Central memory CD8-positive, alpha-beta T cell (primary cell): ENCODE data around the gene ETFB.
A peak's percentile ranks its signal among the peaks of the same experiment; 100 is the strongest.

Experiments
- ATAC-seq: fragments of 150-1000 bp; cut with Tn5 transposase; replicated peaks from 2 replicates; pipeline ENCODE4 v1.10.0; 2022; ENCODE audit warnings: mild to moderate bottlenecking, moderate FRiP score, moderate number of reproducible peaks; ENCODE audit not compliant: poor library complexity, severe bottlenecking; ENCODE audit errors: extremely low read depth
- DNase-seq, 2 donors: peaks; one replicate each; pipeline ENCODE4 v3.0.0; 2021; ENCODE audit warnings: low spot score in 2 of 2
- H3K27ac Mint-ChIP-seq: one replicate; pipeline ENCODE4 v1.8.0; 2022; ENCODE audit warnings: low read depth, mild to moderate bottlenecking, moderate library complexity, mixed read lengths
- H3K27me3 Mint-ChIP-seq: one replicate; pipeline ENCODE4 v1.8.0; 2022; ENCODE audit warnings: mixed read lengths
- H3K36me3 Mint-ChIP-seq: one replicate; pipeline ENCODE4 v1.8.0; 2022; ENCODE audit warnings: mild to moderate bottlenecking, moderate library complexity, mixed read lengths; ENCODE audit not compliant: insufficient read depth
- H3K4me1 Mint-ChIP-seq: one replicate; pipeline ENCODE4 v1.8.0; 2022; ENCODE audit warnings: mixed read lengths
- H3K4me3 Mint-ChIP-seq: one replicate; pipeline ENCODE4 v1.8.0; 2022; ENCODE audit warnings: mild to moderate bottlenecking, moderate library complexity, mixed read lengths
- H3K9me3 Mint-ChIP-seq: one replicate; pipeline ENCODE4 v1.8.0; 2022; ENCODE audit warnings: mixed read lengths

The ETFB gene

DNA sequence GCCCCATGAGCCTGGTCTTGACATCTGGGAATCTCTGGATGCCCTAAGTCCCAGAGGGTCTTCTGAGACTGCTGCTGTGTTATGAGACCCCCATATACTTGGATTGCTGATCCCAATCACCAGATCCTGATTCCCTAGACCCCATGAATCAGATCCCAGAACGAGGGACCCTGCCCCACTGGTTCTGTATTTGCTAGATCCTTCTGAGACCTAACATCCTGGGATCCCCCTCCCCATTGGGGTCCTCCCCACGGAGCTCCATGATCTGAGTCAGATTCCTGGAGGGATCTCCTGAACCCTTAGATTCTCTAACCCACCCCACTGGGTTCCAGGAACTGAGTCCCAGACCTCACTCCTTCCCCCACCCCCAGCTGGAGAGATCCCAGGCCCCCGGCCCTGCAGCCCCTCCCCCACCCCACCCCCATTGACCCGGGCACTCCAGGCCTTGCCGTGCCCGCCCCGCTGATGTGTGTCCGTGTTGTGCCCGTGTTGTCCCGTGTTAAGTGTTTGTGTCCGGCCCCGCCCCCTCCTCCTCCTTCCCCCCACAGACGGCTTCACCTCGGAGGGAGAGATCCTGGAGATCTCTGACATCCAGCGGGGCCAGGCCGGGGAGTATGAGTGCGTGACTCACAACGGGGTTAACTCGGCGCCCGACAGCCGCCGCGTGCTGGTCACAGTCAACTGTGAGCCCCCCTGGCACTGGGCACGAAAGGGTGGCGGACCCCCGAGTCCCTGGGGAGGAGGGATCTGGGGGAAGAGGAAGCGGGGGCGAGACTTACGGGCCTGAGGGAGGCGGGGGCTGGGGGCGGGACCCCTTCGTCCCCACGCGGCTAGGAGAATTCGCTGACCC lies 39.7 kb downstream of the ETFB start:
- ATAC-seq (no peak), DNase-seq (no peak)
- Mint-ChIP-seq H3K4me1 (no peaks in the 10 kb centered on the region), H3K9me3 (no peaks in the 10 kb centered on the region), H3K4me3 (no peak overlapping the region), H3K27ac (no peak overlapping the region), H3K36me3 (peaks cover 2% of the 10 kb centered on the region), H3K27me3 (peaks cover 83% of the 10 kb centered on the region)

DNA sequence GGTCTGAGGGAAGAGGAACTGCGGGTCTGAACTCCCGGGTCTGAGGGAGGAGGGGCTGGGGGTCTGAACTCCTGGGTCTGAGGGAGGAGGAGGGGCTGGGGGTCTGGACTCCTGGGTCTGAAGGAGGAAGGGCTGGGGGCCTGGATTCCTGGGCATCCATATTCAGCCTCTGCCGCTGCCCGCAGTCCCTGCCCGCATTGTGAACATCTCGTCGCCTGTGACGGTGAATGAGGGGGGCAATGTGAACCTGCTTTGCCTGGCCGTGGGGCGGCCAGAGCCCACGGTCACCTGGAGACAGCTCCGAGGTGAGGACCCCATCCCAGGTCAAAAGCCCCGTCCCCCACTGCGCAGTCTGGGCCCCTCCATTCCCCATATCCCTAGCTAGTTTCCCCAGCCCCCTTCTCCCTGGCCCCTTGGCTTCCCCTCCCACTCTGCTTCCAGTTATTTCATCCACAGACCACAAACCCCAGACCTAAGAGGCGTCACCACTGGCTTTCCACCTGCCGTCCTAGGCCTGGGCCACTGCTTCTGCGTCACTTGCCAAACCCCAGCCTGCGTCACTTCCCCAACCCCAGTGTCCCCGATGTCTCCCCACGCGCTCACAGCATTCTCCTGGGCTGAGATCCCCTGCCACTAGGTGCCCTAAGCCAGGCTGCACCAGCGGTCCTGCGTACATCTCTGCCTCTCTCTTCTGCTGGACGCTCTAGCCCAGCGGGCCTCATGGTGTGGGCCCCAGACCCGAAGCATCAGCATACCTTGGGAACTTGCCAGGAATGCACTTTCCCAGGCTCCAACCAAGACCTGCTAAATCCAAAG lies 40.8 kb downstream of the ETFB start:
- Mint-ChIP-seq H3K27ac (no peak overlapping the region), H3K4me1 (no peaks in the 10 kb centered on the region), H3K4me3 (no peak overlapping the region), H3K9me3 (no peaks in the 10 kb centered on the region), H3K27me3 (peaks cover 74% of the 10 kb centered on the region), H3K36me3 (peaks cover 2% of the 10 kb centered on the region)
- no peak for DNase-seq
- peak; percentile 59 for ATAC-seq

DNA sequence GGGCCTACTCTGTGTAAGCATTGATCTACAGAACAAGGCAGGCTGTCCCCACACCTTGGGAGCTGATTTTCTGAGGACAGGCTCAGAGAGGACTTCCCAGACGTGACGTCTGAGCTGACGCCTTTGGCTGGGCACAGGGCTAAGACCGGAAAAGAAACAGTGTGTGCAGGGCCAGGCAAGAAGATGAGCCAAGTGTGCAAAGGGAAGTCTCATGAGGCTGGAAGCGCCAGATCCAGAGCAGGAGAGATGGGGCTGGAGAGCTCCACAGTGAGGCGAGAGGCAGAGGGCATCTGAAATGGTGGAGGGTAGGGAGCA lies 42.1 kb downstream of the ETFB start:
- DNase-seq, result no peak
- Mint-ChIP-seq H3K36me3 (peaks cover 2% of the 10 kb centered on the region), H3K27ac (no peak overlapping the region), H3K27me3 (peaks cover 61% of the 10 kb centered on the region), H3K9me3 (no peaks in the 10 kb centered on the region), H3K4me1 (no peaks in the 10 kb centered on the region), H3K4me3 (no peak overlapping the region)
- ATAC-seq, result no peak

GRCh38 chr19:51323481-51324166 lies 42.6 kb downstream of the ETFB start:
- peak overlapping the region; percentile 77 for H3K27ac Mint-ChIP-seq
- H3K27me3 Mint-ChIP-seq, result peaks cover 56% of the 10 kb centered on the region
- DNase-seq, result no peak
- no peak overlapping the region for H3K4me3 Mint-ChIP-seq
- no peaks in the 10 kb centered on the region for H3K9me3 Mint-ChIP-seq
- H3K4me1 Mint-ChIP-seq, result no peaks in the 10 kb centered on the region
- no peak for ATAC-seq
- H3K36me3 Mint-ChIP-seq, result peaks cover 2% of the 10 kb centered on the region

DNA sequence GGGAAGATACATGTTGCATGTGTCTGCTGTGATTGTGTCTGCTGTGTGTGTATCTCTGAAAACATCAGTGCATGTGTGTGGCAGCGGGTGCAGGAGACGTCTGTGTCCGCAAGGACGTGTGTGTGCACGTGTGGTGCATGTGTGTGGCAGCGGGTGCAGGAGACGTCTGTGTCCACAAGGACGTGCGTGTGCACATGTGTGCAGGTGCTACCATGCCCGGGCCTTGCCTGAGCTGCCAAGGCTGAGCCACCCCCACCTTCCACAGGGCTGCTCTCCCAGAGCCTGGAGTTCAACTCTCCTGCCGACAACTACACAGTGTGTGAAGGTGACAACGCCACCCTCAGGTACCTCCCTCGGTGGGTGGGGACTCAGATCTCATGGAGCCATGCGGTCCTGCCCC lies 44.4 kb downstream of the ETFB start:
- Mint-ChIP-seq H3K4me3 (no peak overlapping the region), H3K27me3 (peaks cover 44% of the 10 kb centered on the region), H3K36me3 (peaks cover 4% of the 10 kb centered on the region), H3K4me1 (no peaks in the 10 kb centered on the region), H3K27ac (no peak overlapping the region), H3K9me3 (no peaks in the 10 kb centered on the region)
- no peak for DNase-seq
- ATAC-seq, result no peak

GRCh38 chr19:51320280-51320657 lies 45.9 kb downstream of the ETFB start:
- Mint-ChIP-seq H3K27ac (no peak overlapping the region), H3K4me1 (no peaks in the 10 kb centered on the region), H3K9me3 (peaks cover 3% of the 10 kb centered on the region), H3K4me3 (no peak overlapping the region), H3K36me3 (peaks cover 4% of the 10 kb centered on the region), H3K27me3 (peaks cover 38% of the 10 kb centered on the region)
- DNase-seq (no peak), ATAC-seq (no peak)

- no peak overlapping the region for H3K27ac Mint-ChIP-seq
- peaks cover 38% of the 10 kb centered on the region for H3K27me3 Mint-ChIP-seq
- H3K36me3 Mint-ChIP-seq, result peaks cover 3% of the 10 kb centered on the region
- H3K9me3 Mint-ChIP-seq, result peaks cover 6% of the 10 kb centered on the region
- ATAC-seq, result no peak
- H3K4me1 Mint-ChIP-seq, result no peaks in the 10 kb centered on the region
- no peak for DNase-seq
- no peak overlapping the region for H3K4me3 Mint-ChIP-seq
Observed at GRCh38 chr19:51319649-51320279, 46.4 kb downstream of the ETFB start.

- H3K9me3 Mint-ChIP-seq, result peaks cover 6% of the 10 kb centered on the region
- no peak overlapping the region for H3K27ac Mint-ChIP-seq
- ATAC-seq, result no peak
- H3K4me1 Mint-ChIP-seq, result no peaks in the 10 kb centered on the region
- H3K36me3 Mint-ChIP-seq, result peaks cover 2% of the 10 kb centered on the region
- peaks cover 38% of the 10 kb centered on the region for H3K27me3 Mint-ChIP-seq
- H3K4me3 Mint-ChIP-seq, result no peak overlapping the region
- DNase-seq, result no peak
Observed at GRCh38 chr19:51318687-51319648, 47.2 kb downstream of the ETFB start.

GRCh38 chr19:51317968-51318367 lies 48.2 kb downstream of the ETFB start:
- Mint-ChIP-seq H3K36me3 (peaks cover 3% of the 10 kb centered on the region), H3K4me3 (no peak overlapping the region), H3K27me3 (peaks cover 33% of the 10 kb centered on the region), H3K4me1 (peaks cover 5% of the 10 kb centered on the region), H3K9me3 (peaks cover 6% of the 10 kb centered on the region), H3K27ac (no peak overlapping the region)
- DNase-seq (no peak), ATAC-seq (no peak)

GRCh38 chr19:51317376-51317775 lies 48.8 kb downstream of the ETFB start:
- no peak for ATAC-seq
- no peak for DNase-seq
- Mint-ChIP-seq H3K9me3 (peaks cover 6% of the 10 kb centered on the region), H3K4me3 (no peak overlapping the region), H3K36me3 (peaks cover 3% of the 10 kb centered on the region), H3K27me3 (peaks cover 33% of the 10 kb centered on the region), H3K27ac (no peak overlapping the region), H3K4me1 (peaks cover 5% of the 10 kb centered on the region)

DNA sequence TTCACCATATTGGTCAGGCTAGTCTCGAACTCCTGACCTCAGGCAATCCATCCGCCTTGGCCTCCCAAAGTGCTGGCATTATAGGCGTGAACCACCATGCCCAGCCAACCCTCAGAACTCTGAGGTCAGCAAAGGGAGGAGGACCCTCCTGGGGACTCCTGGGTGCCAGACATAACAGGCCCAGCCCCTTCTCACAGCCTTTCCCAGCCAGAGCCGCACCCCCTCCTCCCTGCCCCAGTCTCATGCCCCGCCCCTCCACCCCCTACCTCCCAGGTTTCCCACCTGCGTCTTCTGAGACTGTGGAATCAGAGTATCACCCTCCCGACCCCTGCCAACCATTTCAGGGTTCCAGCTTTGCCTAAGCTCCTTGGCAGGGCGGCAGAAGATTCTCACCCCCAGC lies 49.5 kb downstream of the ETFB start:
- Mint-ChIP-seq H3K4me3 (no peak overlapping the region), H3K27me3 (peaks cover 35% of the 10 kb centered on the region), H3K9me3 (peaks cover 6% of the 10 kb centered on the region), H3K36me3 (peaks cover 3% of the 10 kb centered on the region), H3K27ac (no peak overlapping the region), H3K4me1 (peaks cover 5% of the 10 kb centered on the region)
- DNase-seq, result no peak
- no peak for ATAC-seq
